Measurements from ENCODE around the gene GNMT. TPM values are rescaled to one million over a fixed set of nuclear protein-coding genes. Genes with fewer than 3 reads are reported as not detected.

The GNMT gene
- not detected in 2 replicates for total RNA-seq

DNA sequence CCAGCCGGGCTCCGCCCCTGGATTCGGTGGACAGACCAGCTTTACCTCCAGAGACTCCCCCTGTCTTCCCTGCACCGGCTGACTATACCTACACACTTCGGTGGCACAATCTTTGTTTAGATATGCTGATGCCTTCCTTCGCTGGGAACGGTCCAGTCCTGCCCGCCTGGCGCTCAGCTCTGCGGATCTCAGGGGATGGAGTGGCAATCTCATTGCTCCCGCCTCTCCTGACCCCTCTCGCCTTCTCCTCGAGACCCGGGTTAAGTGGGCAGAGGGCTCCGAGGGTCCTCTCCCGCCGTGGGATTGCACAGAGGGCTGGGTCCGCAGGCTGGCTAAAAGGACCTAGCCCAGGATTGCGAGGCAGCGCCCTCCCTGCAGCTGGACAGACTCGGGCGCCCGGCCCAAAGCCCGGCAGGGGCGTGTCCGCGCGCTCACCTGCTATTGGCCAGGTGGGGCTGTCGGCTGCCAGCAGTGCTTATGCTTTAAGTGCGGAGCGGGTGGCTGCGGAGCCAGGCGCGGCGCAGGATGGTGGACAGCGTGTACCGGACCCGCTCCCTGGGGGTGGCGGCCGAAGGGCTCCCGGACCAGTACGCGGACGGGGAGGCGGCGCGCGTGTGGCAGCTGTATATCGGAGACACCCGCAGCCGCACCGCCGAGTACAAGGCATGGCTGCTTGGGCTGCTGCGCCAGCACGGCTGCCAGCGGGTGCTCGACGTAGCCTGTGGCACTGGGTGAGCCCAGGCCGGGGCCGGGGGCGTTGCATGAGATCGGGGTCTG, at the start of gene GNMT:
Gene GNMT (plus strand): TSS at position 512 of the 777 bp plus-strand sequence. CDS start 14 bp downstream, at position 526.

DNA sequence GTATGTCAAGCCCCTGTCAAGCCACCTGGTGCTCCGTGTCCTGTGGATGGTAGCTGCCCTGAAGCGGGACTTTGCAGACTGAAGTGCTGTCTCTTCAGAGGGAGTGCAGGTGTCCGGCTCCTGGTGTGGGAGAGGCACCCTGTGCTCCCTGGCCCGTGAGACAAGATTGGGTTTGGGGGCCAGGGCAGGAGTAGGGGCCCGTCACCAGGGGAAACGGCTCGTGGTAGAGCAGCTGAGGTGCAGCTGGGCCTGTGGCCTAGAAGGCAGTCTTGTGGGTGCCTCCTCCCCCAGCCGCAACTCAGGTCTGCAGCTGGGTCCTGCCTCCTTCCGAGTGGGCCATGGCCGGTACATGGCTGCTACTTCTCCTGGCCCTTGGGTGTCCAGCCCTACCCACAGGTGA, 44.8 kb upstream of the GNMT start, which contains the start of gene PTCRA:
Gene PTCRA (plus strand): TSS at position 322 of the 400 bp plus-strand sequence. CDS start 17 bp downstream, at position 339.

DNA sequence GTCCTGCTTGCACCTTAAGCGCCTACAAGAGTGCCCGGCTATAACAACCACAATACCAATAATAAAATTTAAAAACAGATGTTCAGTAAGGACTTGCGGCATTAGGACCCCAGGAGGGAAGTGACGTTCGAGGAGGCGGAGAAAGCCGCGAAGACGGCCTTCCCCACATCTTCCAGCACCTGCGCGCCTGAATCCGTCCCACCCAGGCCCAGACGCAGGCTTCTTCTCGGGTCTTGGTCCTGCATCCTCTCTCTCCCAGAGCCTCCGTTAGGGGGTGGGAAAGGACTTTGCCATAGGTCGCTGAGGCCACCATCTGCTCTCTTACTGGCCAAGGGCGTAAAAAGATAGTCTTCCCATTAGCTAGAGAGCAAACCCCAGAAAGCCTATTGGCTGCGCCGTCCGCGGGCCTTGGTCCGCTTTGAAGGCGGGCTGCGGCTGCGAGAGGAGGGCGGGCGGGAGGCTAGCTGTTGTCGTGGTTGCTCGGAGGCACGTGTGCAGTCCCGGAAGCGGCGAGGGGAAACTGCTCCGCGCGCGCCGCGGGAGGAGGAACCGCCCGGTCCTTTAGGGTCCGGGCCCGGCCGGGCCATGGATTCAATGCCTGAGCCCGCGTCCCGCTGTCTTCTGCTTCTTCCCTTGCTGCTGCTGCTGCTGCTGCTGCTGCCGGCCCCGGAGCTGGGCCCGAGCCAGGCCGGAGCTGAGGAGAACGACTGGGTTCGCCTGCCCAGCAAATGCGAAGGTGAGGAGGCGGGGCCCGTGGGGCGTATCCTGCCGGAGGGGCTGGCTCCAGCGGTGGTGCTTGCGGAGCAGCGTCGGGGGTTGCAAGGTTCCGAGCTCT, 31.4 kb upstream of the GNMT start, which contains the start of gene CNPY3:
Gene CNPY3 (plus strand): TSS at position 495 of the 835 bp plus-strand sequence. CDS start 91 bp downstream, at position 586.

DNA sequence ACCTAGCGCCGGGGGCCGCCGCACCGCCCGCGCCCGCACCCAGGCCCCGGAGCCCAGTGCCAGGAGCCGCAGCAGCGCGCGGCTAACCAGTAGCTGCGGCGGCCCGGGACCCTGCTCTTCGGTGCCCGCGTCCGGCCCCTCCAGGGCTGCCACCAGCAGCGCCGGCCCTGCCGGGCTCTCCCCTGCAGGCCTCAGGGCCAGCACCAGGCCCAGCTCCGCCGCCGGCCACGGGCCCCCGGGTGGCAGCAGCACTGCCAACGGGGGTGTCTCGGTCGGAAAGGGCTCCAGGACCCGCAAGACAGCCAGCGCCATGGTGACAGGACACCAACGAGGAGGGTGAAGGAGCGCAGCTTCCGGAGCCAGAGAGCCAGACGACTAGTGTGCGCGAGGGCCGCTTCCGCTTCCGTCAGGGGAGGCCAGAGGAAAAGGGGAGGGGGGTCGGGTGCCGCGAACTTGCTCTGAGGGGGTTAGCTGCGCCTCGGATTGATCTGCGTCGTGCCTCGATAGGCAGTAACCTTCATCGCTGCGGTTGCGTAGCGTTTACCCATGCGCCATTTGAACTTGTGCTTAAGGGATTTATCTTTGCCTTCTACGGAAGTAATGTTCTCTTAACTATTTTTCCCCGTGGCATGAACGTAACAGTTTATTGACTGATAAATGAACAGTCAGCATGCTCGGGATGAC, 18.4 kb downstream of the GNMT start, which contains the start of gene PEX6:
Gene PEX6 (minus strand): TSS at position 343 of the 684 bp plus-strand sequence. CDS start 31 bp downstream, at position 312.

DNA sequence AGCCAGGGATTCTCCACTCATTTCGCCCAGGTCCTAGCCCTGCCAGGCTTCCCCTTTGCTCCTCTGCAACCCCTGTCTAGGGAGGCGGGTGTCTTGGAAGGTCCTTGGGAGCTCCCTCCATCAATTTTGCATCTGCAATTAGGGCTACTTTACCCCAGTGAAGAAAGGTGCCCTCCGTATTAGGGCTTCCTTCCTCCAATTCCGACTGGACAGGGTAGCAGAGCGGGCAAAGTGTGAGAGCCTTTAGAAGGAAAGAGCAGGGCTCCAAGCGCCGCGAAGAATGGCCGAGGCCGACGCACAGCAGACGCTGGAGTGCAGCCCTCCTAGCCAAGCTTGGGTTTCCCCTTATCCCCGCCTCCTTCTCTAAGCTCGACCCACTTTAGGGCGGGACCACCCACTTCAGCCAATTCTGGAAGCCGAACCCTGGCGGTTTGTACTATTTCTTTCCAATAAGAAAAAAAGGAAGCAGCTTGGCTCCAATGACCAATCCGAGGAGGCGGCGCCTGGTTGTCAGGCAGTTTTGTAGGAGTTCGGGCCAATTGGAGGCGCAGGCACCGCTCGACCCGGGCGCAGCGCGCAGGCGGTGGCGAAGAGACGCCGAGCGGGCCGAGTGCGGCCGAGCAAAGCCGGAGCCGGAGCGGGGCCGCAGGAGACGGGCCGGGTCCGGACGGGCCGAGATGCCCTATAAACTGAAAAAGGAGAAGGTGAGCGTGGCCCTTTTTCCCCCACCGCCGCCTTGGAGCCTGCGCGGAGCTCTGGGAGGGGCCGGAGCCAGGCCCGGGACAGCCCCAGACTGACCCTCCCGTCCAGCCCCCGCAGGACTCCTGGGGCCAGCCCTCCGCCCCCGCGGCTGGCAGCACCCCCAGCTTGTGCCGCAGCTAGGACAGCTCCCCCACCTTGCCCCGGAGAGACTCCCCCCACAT, 23.7 kb downstream of the GNMT start, which contains the start of gene PPP2R5D:
Gene PPP2R5D (plus strand): TSS at position 570 of the 923 bp plus-strand sequence. CDS start 108 bp downstream, at position 678.

Other genes with a start within 250 kb of the GNMT start
- gene PRPH2, start 238.2 kb upstream of the GNMT start, total RNA-seq: under 0.01 and 0.30 TPM in 2 replicates
- 42.1 and 45.8 TPM in 2 replicates for gene TBCC, start 214.7 kb upstream of the GNMT start, total RNA-seq
- gene BICRAL, start 178.7 kb upstream of the GNMT start, total RNA-seq: 1.5 and 2.3 TPM in 2 replicates
- 175 and 204 TPM in 2 replicates for gene RPL7L1, start 81.1 kb upstream of the GNMT start, total RNA-seq
- gene PTCRA, start 44.7 kb upstream of the GNMT start, total RNA-seq: not detected in 2 replicates
- gene CNPY3, start 31.3 kb upstream of the GNMT start, total RNA-seq: 25.7 and 52.1 TPM in 2 replicates
- gene PEX6, start 18.4 kb downstream of the GNMT start, total RNA-seq: 13.3 and 26.4 TPM in 2 replicates
- gene PPP2R5D, start 23.8 kb downstream of the GNMT start, total RNA-seq: 27.7 and 31.2 TPM in 2 replicates
- gene MEA1, start 53.2 kb downstream of the GNMT start, total RNA-seq: 61.7 and 72.5 TPM in 2 replicates
- 129 and 140 TPM in 2 replicates for gene KLHDC3, start 53.5 kb downstream of the GNMT start, total RNA-seq
- gene RRP36, start 60.9 kb downstream of the GNMT start, total RNA-seq: 117 and 139 TPM in 2 replicates
- 25.8 and 26.6 TPM in 2 replicates for gene CUL7, start 93.1 kb downstream of the GNMT start, total RNA-seq
- 26.0 and 28.9 TPM in 2 replicates for gene MRPL2, start 98.7 kb downstream of the GNMT start, total RNA-seq
- gene KLC4, start 98.9 kb downstream of the GNMT start, total RNA-seq: 16.6 and 17.8 TPM in 2 replicates
- gene PTK7, start 115.6 kb downstream of the GNMT start, total RNA-seq: 36.9 and 42.9 TPM in 2 replicates
- 16.6 and 20.5 TPM in 2 replicates for gene SRF, start 210.5 kb downstream of the GNMT start, total RNA-seq
- 16.6 and 24.0 TPM in 2 replicates for gene CUL9, start 221.4 kb downstream of the GNMT start, total RNA-seq

Measured in epithelial cell of umbilical artery (primary cell).